Right ventricle myocardium superior (tissue), 1 donor: ENCODE data around the gene RRAS2. TPM values are rescaled to one million over a fixed set of nuclear protein-coding genes. Genes with fewer than 3 reads are reported as not detected.
"Not testable (repeated sequence)": the region's sequence is repeated elsewhere in the genome, so short reads cannot be mapped to it uniquely, and the experiment has no call there.

ENCODE experiments used
- ATAC-seq: fragments of 200-7000 bp; cut with Tn5 transposase; one replicate; pipeline ENCODE4 v1.9.1; 2020; ENCODE audit warnings: mild to moderate bottlenecking; ENCODE audit not compliant: poor library complexity
- DNase-seq: peaks from one replicate; pipeline ENCODE4 v3.0.0-alpha.2; 2020
- intact Hi-C: fragments of 100-400 bp; cut with DNase I; formaldehyde crosslinking; loops from one replicate; pipeline ENCODE4 v1.11.2; 2022
- total RNA-seq: library from RNA; stranded (reverse); fragmentation: NEBNext Ultra II Directional; extraction: Animal tissue kit (Norgen Biotek cat#: 25700); gene quantifications from one replicate; pipeline ENCODE4 v1.2.1, GENCODE V29; 2021
- donor health status: DM: no; HTN: yes; CAD: no; lungs with severe emphysema.

Gene RRAS2
- total RNA-seq, 1 donor from 2014 or later = 26.5 TPM

DNA sequence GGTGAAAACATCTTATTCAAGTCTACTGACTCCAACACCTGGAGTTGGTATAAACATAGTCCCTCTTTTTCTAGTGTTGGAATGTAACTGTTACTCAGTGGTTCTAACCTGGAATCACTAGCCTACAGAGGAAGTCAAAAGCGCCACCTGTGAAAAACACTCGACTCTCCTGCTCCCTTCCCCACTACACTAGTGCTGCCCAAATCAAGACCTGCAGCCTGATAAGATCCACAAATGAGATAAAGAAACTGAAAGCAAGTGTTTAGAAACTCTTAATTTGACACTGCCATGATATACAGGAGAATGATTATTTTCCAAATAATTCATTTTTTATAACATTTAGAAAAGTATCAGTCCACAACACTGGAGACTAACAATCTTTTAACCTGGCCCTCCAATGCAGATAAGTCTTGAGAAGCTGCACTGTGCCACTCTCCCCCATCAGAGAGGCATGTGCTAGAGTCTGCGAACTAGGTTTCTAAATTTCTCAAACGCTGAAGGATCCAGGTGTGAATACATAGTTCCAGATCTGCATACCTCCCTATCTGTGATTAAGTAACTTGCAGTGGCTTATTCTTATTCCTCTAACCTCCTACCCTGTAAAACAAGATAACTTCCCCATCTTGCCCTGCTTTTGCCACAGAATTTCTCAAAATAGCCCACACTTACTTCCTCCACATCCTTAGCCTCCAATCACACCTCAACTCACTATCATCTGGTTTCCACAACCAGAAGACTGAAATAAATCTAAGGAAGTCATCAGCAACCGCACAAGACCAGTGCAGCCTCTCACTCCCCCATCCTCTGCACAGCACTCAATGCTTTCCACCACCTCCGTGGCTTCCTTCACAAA lies 88.1 kb downstream of the RRAS2 start:
- intact Hi-C loops = no loop called here
- ATAC-seq (no peak), DNase-seq (no peak)

DNA sequence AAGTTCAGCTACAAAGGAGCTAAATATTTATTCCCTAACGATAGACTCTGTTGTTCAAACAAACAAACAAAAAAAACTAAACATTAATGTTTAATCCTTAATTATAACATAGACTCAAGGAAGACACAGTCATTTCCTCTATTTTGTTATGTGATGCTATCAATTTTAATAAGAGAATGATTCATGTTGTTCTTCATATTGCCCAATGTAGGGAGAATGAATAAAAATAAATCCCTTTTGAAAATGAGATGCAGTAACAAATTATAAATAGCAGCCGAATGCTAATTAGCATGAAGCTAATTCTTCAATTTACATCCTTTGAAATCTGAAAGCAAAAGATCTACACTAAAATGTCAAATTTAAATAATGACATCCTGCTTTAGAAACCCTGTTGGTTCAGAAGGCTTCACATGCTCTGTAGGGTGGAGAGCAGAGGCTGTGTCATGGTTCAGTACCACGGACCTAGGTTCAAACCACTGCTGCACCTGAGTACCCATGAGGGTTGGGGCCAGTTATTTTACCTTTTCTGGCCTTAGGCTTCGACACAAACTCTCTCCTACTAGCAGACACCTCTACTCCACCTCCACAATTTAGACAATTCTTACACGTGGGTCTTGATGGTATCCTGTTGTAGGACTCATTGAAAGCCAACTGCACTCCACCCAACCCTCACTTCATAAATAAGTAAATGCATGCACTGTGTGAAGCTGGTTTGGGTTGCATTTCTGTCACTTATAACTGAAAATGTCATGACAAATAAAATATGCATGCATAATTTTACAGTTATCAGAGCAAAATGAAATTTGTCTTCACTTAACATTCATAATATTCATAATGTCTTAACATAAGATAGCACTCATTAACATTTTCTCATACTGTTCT lies 89.0 kb downstream of the RRAS2 start:
- ATAC-seq (no peak), DNase-seq (no peak)
- intact Hi-C loops = no loop called here

DNA sequence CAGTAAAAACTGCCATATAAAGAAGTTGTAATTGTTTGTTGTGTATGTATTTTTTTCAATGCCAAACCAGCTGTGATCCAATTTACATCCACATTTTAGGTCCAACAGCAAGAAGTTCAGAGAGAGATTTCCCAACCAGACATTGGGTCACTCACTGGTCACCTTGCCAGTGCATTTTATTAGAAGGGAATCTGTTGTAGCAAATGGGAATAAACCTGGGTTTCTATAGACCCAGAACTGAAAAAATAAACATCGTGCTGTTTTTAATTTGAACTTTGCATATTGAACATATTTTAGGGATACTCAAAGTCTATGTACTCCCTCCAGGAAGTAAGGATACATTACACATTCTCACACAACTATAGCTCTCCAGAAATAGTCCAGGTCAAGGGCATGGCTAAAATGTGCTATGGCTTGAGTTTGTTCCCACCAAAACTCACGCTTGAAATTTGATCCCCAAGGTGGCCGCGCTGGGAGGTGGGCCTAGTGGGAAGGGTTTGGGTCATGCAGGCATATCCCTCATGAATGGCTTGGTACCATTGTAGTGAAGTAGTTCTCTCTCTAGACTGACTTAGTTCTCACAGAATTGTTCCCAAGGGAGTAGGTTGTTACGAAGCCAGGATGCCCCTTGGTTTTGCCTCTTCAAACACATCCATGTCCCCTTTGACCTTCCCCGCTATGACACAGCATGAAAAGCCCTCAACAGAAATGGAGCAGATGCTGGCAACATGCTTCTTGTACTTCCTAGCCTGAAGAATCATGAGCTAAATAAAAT lies 90.9 kb downstream of the RRAS2 start:
- no peak for DNase-seq
- intact Hi-C loops = no loop called here
- ATAC-seq = no peak

DNA sequence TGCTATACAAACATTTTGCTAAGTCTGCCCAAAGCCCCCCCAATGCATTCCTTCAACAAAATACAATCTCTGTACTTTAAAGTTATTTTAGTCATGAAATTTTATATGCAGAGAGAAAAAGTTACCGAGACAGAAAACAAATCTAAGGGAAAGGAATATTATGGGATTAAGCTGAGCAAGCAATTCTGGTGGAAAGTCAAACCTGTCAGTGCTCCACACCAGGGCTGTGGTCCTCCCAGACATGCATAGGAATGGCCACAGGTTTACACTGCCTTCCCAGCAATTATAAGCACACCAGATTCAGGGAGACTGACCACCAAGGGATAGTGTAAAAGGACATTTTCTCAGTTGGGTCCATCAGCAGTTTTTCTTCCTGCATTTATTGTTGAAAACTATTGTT lies 92.4 kb downstream of the RRAS2 start:
- no peak for DNase-seq
- intact Hi-C loops = no loop called here

DNA sequence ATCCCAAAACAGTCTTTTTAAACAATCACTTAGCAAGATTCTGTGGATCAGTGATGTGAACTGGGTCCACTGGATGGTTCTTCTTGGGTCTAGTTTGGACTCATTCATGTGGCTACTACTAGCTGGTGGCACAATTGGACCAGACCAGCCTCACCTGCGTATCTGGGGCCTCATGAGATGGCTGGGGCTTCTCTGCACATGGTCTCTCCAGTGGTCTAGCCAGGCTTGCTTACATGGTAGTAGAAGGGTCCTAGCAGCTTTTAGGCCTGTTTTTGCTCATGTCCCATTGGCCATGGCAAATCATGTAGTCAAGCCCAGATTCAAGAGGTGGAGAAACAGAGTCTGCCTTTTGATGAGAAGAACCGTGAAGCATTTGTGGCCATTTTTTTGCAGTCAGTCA lies 94.0 kb downstream of the RRAS2 start:
- ATAC-seq = no peak
- intact Hi-C loops = no loop called here
- DNase-seq = no peak

More for the DNA sequence above, 92.4 kb downstream of the RRAS2 start:
- no peak for ATAC-seq

DNA sequence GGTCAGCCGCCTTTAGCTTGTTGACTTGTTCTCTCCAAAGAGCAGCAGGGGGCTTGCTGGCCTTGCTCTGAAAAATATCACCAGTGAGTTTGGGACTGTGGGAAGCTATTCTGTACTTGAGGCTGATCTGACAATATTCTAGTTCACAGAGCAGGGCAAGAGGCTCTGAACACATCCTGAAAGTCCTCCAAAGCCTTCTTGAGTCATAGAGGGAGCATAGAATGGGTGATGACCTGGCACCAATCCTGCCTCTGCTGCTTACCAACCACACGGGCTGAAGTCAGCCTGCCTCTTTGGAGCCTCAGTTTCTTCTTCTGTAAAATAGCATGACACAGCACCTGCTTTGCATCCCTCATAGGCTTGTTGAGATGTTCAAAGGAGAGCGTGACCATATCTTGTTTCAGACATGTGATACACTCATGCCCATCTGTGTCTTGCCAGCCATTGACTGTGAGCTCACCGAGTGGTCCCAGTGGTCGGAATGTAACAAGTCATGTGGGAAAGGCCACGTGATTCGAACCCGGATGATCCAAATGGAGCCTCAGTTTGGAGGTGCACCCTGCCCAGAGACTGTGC lies 96.6 kb downstream of the RRAS2 start:
- ATAC-seq (no peak), DNase-seq (no peak)
- intact Hi-C loops = no loop called here

DNA sequence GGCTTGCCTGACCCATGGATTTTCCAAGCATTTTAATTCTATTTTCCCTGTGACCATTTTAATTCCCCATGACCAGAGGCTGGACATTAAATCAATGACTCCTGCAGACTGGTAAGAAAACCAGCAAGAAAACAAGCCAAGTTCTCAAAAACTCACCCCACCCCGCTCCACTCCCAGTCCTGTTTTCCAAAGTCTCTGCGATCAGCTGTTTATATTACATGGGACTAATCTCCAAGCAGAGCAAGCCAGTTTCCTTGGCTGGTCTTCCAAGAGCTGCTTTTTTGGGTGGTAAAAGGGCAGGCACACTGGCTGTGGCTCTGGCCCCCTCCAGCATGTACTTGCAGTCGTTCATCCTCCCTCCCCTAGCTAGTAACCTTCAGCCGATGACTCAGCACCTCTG lies 97.9 kb downstream of the RRAS2 start:
- intact Hi-C loops = no loop called here
- DNase-seq (no peak), ATAC-seq (peak; percentile 40)

DNA sequence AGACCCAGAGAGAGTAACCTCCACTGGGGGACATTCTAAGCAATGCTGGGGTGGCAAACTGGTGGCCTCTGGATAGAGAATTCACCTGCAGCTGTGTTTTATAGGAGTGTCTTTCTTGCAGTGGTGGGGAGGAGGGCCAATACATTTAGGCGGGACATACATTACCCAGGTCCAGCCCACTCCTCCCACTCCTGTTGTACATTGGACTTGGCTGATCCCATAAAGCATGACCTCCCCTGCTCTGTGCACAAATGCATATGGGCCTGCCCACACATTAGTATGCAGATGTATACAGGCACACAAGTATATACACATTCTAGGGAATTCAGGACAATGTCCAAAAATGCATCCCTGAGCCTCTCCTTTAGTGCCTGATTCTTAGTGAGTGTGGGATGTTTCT lies 99.1 kb downstream of the RRAS2 start:
- ATAC-seq = no peak

DNA sequence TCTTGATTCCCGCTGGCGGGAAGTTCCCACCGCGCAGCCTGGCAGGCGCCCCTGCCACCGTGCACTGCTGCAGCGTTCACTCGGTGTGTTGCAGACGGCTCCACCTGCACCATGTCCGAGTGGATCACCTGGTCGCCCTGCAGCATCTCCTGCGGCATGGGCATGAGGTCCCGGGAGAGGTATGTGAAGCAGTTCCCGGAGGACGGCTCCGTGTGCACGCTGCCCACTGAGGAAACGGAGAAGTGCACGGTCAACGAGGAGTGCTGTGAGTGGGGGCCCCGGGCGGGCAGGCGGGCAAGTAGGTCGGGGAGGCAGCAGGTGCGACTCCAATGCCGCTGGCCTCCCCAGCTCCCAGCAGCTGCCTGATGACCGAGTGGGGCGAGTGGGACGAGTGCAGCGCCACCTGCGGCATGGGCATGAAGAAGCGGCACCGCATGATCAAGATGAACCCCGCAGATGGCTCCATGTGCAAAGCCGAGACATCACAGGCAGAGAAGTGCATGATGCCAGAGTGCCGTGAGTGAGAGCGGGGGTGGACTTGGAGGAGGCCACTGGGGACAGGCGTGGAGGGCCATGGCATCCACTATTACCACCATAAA lies 99.7 kb downstream of the RRAS2 start:
- DNase-seq = no peak
- no peak for ATAC-seq
- intact Hi-C loops = no loop called here

More for the DNA sequence above, 99.1 kb downstream of the RRAS2 start:
- intact Hi-C loops = no loop called here
- DNase-seq = no peak

DNA sequence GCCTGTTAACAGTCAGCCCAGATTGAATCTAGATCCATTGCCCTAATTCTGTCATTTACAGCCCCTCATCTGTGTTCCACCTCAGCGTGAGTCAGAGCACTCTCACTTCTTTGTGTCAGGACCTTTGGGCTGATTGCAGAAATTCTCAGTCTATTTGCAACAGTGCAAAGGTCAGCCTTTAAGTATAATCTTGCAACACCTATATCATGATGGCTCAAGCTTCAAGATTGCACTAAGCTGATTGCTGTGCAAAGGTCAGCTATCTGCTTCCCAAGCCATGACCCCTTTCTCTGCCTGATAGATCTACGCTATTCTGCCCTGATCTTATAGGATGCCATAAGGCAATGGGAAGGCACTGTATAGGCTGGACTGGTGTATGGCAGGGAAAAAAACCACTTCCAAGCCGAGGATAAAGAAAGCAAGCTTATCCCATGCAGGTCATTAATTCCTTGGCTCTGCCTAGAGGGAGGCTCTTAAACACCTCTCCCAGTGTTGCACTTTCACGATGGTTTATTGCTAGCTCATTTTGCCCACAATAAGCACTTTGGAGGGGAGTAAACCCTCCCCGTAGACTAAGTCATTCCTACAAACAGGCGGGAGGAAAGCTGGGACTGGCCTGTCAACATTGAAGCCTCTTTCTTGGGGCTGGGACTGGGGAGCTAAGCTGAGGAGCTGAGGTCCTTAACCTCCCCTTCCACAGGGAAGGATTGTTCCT lies 100.6 kb downstream of the RRAS2 start:
- DNase-seq = no peak
- intact Hi-C loops = no loop called here
- ATAC-seq = no peak

DNA sequence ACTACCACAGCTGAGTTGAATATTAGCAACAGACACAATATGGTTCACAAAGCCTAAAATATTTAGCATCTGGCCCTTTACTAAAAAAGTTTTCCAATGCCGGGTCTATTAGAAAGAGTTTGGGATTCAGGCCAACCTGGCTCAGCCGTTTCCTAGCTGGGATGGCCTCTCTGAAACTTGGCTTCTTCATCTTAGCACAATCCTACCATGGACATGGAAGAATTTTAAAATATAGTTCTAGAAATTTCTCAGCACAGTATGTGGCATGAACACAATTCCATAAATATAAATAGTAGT lies 103.8 kb downstream of the RRAS2 start:
- intact Hi-C loops = no loop called here
- ATAC-seq = no peak
- no peak for DNase-seq

DNA sequence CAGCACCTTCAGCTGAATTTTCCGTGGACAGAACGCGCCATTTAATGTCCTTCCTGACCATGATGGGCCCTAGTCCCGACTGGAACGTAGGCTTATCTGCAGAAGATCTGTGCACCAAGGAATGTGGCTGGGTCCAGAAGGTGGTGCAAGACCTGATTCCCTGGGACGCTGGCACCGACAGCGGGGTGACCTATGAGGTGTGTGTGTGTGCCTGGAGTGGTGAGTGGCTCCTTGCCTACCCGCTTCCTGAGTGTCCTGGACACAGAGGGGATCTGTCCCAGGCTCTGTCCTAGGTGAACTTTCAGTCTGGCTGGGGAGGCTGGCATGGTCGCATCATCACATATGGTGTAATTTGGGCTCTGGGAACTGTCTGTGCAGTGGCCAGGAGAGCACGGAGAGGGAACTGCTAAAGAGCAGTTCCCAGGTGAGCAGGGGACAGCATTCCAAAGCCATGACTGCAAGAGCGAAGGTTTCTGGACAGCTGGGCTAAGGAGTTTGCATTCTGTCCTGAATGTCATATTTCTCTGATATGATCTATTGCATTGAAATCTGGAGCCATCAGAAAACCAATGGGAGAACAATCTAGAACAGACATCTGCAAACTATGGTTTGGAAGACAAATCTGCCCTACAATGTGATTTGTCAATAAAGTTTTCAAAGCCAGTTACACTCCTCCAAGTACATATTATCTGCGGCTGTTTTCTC lies 104.3 kb downstream of the RRAS2 start:
- intact Hi-C loops = no loop called here
- no peak for DNase-seq
- ATAC-seq = no peak

DNA sequence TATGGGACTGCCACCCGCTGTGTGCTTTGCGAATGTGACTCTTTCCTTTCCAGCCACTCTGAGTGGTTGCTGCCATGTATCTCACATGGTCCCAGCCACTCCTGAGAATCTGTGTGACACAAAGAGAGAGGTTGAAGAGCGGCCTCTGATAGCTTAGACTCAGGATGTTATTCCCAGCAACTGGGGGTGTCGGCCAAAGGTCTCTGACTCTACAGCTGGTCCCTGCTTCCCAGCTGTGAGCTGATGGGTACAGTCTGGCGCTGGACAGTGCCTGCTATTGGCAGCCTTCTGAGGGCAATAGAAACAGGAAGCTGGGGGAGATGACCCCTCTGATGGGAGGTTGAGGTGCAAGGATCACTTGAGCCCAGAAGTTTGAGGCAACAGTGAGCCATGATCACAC lies 105.1 kb downstream of the RRAS2 start:
- intact Hi-C loops = no loop called here
- ATAC-seq (peak; percentile 20), DNase-seq (no peak)

DNA sequence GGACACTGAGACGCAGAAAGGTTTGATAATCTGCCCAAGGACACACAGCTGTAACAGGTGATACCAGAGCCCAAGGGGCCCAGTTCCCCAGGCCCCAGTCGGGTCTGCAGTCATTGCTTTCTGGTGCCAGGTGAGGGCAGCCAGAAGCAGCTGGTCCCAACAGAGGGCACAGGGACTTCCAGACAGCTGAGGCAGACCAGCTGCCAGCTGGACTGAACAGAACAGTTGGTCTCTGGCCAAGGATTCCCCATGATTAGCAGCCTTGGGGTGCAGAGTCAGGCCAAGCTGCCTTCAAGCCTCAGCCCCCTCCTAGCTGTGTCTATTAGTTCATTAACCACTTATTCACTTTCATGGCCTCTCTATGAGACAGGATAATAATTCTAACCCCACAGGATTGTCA lies 105.6 kb downstream of the RRAS2 start:
- ATAC-seq (no peak), DNase-seq (no peak)
- intact Hi-C loops = no loop called here

DNA sequence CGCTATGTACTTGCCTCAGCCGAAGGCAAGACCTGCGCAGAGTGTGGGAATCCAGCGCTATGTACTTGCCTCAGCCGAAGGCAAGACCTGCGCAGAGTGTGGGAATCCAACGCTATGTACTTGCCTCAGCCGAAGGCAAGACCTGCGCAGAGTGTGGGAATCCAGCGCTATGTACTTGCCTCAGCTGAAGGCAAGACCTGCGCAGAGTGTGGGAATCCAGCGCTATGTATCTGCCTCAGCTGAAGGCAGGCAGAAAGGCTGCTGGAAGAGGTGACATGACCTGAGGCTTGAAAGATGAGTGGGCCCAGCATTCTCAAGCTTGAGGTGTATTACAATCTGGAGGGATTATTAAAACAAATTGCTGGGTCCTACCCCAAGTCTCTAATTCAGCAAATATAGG lies 106.5 kb downstream of the RRAS2 start:
- ATAC-seq, DNase-seq, intact Hi-C loops: not testable (repeated sequence)

DNA sequence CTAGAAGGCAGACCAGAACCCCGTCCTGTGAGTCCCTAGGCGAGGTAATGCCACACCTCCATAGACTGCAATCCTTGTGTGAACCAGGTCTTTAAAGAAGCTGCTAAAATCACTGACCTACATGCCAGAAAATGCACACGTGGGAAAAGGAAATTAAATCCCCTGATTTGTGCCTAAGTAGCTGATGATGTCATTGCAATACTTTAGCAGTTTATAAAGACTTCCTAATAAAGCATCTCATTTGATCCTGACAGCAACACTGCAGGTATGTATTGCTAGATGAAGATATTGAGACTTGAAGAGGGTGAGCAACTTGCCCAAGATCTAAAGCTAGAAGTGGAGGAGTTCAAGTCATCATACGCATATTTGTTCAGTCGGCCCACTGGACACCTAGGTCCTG lies 107.2 kb downstream of the RRAS2 start:
- intact Hi-C loops = no loop called here
- DNase-seq = no peak
- ATAC-seq = no peak
